ENCODE results near the gene KDM4B.

Gene KDM4B

GRCh38 chr19:4991538-4991937 lies 22.6 kb downstream of the KDM4B start:
- Histone ChIP-seq H3K4me3 (ENCODE audit: low read depth in 1 of 2, low read length in 2 of 2) (no peak overlapping the region), H3K79me2 (ENCODE audit: insufficient read depth, low read length) (peaks cover 96% of the 10 kb centered on the region), H3K27ac (ENCODE audit: low read length) (no peak overlapping the region), H3K36me3 (ENCODE audit: insufficient read depth, low read length) (0 out of 2 replicates have a peak, but pooled peaks cover 2% of the 10 kb centered on the region), H3K4me1 (ENCODE audit: insufficient read depth, low read length) (no peaks in the 10 kb centered on the region), H3K4me2 (ENCODE audit: insufficient read depth, low read length) (no peak overlapping the region), H2AFZ (ENCODE audit: low read depth, low read length) (no peak overlapping the region), H3K27me3 (ENCODE audit: insufficient read depth, low read length, poor library complexity) (no peaks in the 10 kb centered on the region), H3K9ac (ENCODE audit: low read depth, low read length) (no peak overlapping the region), H4K20me1 (ENCODE audit: insufficient read depth, low read length) (peaks cover 50% of the 10 kb centered on the region), H3K9me3 (ENCODE audit: insufficient read depth, low read length, severe bottlenecking) (no peaks in the 10 kb centered on the region)
- no peak for TF ChIP-seq EZH2 (IDR thresholded peaks at IDR 0.05; ENCODE audit: borderline replicate concordance, low read depth, low read length, severe bottlenecking)
- TF ChIP-seq CTCF (IDR thresholded peaks at IDR 0.05; ENCODE audit: borderline replicate concordance, extremely low read depth, low read length, poor library complexity, severe bottlenecking): no peak
- no peak for ATAC-seq (ENCODE audit: insufficient read depth, low read depth)
- DNase-seq: no peak

- Histone ChIP-seq H3K79me2 (ENCODE audit: insufficient read depth, low read length) (peaks cover 96% of the 10 kb centered on the region), H4K20me1 (ENCODE audit: insufficient read depth, low read length) (peaks cover 54% of the 10 kb centered on the region), H2AFZ (ENCODE audit: low read depth, low read length) (no peak overlapping the region), H3K27me3 (ENCODE audit: insufficient read depth, low read length, poor library complexity) (no peaks in the 10 kb centered on the region), H3K4me2 (ENCODE audit: insufficient read depth, low read length) (no peak overlapping the region), H3K9ac (ENCODE audit: low read depth, low read length) (no peak overlapping the region), H3K27ac (ENCODE audit: low read length) (no peak overlapping the region), H3K9me3 (ENCODE audit: insufficient read depth, low read length, severe bottlenecking) (no peaks in the 10 kb centered on the region), H3K4me1 (ENCODE audit: insufficient read depth, low read length) (no peaks in the 10 kb centered on the region), H3K36me3 (ENCODE audit: insufficient read depth, low read length) (peaks cover 7% of the 10 kb centered on the region), H3K4me3 (ENCODE audit: low read depth in 1 of 2, low read length in 2 of 2) (no peak overlapping the region)
- TF ChIP-seq CTCF (IDR thresholded peaks at IDR 0.05; ENCODE audit: borderline replicate concordance, extremely low read depth, low read length, poor library complexity, severe bottlenecking) (no peak), EZH2 (IDR thresholded peaks at IDR 0.05; ENCODE audit: borderline replicate concordance, low read depth, low read length, severe bottlenecking) (no peak)
- ATAC-seq (ENCODE audit: insufficient read depth, low read depth) (no peak), DNase-seq (no peak)
Measured at GRCh38 chr19:4991996-4992698, 23.2 kb downstream of the KDM4B start.

GRCh38 chr19:4993683-4994082 lies 24.8 kb downstream of the KDM4B start:
- no peak overlapping the region for H3K27ac ChIP-seq (ENCODE audit: low read length)
- H3K4me1 ChIP-seq (ENCODE audit: insufficient read depth, low read length): no peaks in the 10 kb centered on the region
- H3K9me3 ChIP-seq (ENCODE audit: insufficient read depth, low read length, severe bottlenecking): no peaks in the 10 kb centered on the region
- H3K4me2 ChIP-seq (ENCODE audit: insufficient read depth, low read length): no peak overlapping the region
- H3K9ac ChIP-seq (ENCODE audit: low read depth, low read length): no peak overlapping the region
- H3K79me2 ChIP-seq (ENCODE audit: insufficient read depth, low read length): peaks cover 97% of the 10 kb centered on the region
- H2AFZ ChIP-seq (ENCODE audit: low read depth, low read length): no peak overlapping the region
- H3K4me3 ChIP-seq (ENCODE audit: low read depth in 1 of 2, low read length in 2 of 2): no peak overlapping the region
- no peak for DNase-seq
- H4K20me1 ChIP-seq (ENCODE audit: insufficient read depth, low read length): peaks cover 50% of the 10 kb centered on the region
- peaks cover 13% of the 10 kb centered on the region for H3K36me3 ChIP-seq (ENCODE audit: insufficient read depth, low read length)
- H3K27me3 ChIP-seq (ENCODE audit: insufficient read depth, low read length, poor library complexity): no peaks in the 10 kb centered on the region
- no peak for ATAC-seq (ENCODE audit: insufficient read depth, low read depth)
- no peak for TF ChIP-seq CTCF (IDR thresholded peaks at IDR 0.05; ENCODE audit: borderline replicate concordance, extremely low read depth, low read length, poor library complexity, severe bottlenecking)
- TF ChIP-seq EZH2 (IDR thresholded peaks at IDR 0.05; ENCODE audit: borderline replicate concordance, low read depth, low read length, severe bottlenecking): no peak

All from DND-41 (cell line).